Ascending aorta (tissue), 2 donors: ENCODE measurements around the gene FSTL5. TPM values are rescaled to one million over a fixed set of nuclear protein-coding genes. Genes with fewer than 3 reads are reported as not detected.

ENCODE experiments used
- DNase-seq, 2 donors: peaks; one replicate each; pipeline ENCODE4 v3.0.0-alpha.2; 2019; ENCODE audit warnings: low spot score in 2 of 2
- H3K27ac ChIP-seq, 2 donors: fragments of 200-600 bp; sonication (generic); one replicate each; pipeline ENCODE4 v1.5.1; 2016 to 2017; ENCODE audit warnings: mild to moderate bottlenecking in 1 of 2
- H3K27me3 ChIP-seq: fragments of 200-600 bp; sonication (generic); one replicate; pipeline ENCODE4 v1.5.1; 2017
- H3K36me3 ChIP-seq, 2 donors: fragments of 200-600 bp; sonication (generic); one replicate each; pipeline ENCODE4 v1.5.1; 2016
- H3K4me1 ChIP-seq, 2 donors: fragments of 200-600 bp; sonication (generic); one replicate each; pipeline ENCODE4 v1.5.1; 2016 to 2017; ENCODE audit warnings: mild to moderate bottlenecking in 1 of 2
- H3K4me3 ChIP-seq, 2 donors: fragments of 200-600 bp; sonication (generic); one replicate each; pipeline ENCODE4 v1.5.1; 2016 to 2017; ENCODE audit warnings: mild to moderate bottlenecking in 1 of 2
- H3K9me3 ChIP-seq, 2 donors: fragments of 200-600 bp; sonication (generic); one replicate each; pipeline ENCODE4 v1.5.1; 2016
- intact Hi-C: fragments of 100-400 bp; cut with DNase I; formaldehyde crosslinking; loops from one replicate; pipeline ENCODE4 v1.15.1; 2023
- total RNA-seq: library from RNA; depleted of rRNA; stranded (reverse); fragments of >200 nt; gene quantifications from one replicate; pipeline ENCODE4 v1.1.0, GENCODE V29; 2016
- TF ChIP-seq, protein P1 (sequence below), 3 experiments: fragments of 200-600 bp in 2 of 3; fragments of 450-650 bp in 1 of 3; sonication (generic) in 2 of 3; IDR thresholded peaks; one replicate each; pipeline ENCODE4 v1.5.1; 2016 to 2019; ENCODE audit warnings: antibody characterized with exemption in 3 of 3, mild to moderate bottlenecking in 1 of 3, moderate library complexity in 1 of 3

The FSTL5 gene
- total RNA-seq, 1 donor from 2014 or later = not detected

DNA sequence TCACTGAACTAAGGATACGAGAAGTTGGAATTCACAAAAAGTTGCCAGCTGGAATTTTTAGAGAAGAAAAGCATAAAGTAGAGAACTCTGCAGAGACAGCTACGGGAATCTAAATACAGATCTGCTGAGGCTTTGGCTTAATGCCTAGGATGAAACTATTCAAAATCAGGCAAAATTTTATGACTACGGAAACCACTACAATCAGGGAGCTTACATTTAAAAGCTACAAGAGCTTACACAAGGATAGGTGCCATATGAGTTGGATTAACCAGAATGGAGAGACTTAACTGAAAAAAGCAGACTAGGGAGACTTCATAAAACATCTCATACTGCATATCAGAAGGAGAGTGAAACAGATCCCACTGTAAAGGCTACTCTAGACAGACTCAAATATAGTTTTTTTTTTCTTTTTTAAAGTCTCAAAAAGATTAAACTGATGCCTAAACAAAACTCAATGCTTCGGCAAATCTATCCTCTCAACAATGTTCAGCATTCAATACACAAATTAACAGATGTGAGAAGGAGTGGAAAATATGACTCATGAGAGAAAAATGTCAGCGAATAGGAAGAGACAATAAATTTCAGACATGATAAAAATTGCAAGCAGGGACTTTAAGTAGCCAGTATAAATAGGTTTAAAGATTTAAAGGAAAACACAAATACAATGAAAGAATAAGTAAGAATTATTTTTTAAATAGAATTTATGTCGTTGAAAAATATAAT is 586.1 kb downstream of the FSTL5 start:
- no peak overlapping the region for H3K27ac ChIP-seq
- TF ChIP-seq, protein P1, sequence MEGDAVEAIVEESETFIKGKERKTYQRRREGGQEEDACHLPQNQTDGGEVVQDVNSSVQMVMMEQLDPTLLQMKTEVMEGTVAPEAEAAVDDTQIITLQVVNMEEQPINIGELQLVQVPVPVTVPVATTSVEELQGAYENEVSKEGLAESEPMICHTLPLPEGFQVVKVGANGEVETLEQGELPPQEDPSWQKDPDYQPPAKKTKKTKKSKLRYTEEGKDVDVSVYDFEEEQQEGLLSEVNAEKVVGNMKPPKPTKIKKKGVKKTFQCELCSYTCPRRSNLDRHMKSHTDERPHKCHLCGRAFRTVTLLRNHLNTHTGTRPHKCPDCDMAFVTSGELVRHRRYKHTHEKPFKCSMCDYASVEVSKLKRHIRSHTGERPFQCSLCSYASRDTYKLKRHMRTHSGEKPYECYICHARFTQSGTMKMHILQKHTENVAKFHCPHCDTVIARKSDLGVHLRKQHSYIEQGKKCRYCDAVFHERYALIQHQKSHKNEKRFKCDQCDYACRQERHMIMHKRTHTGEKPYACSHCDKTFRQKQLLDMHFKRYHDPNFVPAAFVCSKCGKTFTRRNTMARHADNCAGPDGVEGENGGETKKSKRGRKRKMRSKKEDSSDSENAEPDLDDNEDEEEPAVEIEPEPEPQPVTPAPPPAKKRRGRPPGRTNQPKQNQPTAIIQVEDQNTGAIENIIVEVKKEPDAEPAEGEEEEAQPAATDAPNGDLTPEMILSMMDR (IDR thresholded peaks at IDR 0.05) = no peak
- no peak for DNase-seq

DNA sequence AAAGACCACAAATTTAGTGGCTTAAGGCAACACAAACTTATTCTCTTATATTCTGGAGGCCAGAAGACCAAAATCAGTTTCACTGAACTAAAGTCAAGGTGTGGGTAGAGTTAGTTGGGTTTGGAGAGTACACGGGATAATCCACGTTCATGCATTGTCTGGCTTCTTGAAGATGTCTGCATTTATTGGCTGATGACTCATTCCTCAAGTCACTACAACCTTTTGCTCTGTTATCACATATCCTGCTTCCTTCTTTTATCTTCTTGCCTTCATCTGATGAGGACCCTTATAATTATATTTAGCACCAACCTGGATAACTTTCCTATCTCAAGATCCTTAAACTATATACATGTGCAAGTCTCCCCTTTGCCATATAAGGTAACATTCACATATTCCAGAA is 590.0 kb downstream of the FSTL5 start:
- TF ChIP-seq, protein P1 (IDR thresholded peaks at IDR 0.05) = no peak
- Histone ChIP-seq H3K27me3 (no peaks in the 10 kb centered on the region), H3K36me3 (no peaks in the 10 kb centered on the region), H3K9me3 (no peaks in the 10 kb centered on the region), H3K27ac (no peak overlapping the region), H3K4me1 (no peaks in the 10 kb centered on the region), H3K4me3 (no peak overlapping the region)
- no peak for DNase-seq
- intact Hi-C loops = no loop called here

More for the DNA sequence above, 586.1 kb downstream of the FSTL5 start:
- Histone ChIP-seq H3K27me3 (no peaks in the 10 kb centered on the region), H3K4me3 (no peak overlapping the region), H3K4me1 (no peaks in the 10 kb centered on the region), H3K36me3 (no peaks in the 10 kb centered on the region), H3K9me3 (no peaks in the 10 kb centered on the region)
- intact Hi-C loops = no loop called here

DNA sequence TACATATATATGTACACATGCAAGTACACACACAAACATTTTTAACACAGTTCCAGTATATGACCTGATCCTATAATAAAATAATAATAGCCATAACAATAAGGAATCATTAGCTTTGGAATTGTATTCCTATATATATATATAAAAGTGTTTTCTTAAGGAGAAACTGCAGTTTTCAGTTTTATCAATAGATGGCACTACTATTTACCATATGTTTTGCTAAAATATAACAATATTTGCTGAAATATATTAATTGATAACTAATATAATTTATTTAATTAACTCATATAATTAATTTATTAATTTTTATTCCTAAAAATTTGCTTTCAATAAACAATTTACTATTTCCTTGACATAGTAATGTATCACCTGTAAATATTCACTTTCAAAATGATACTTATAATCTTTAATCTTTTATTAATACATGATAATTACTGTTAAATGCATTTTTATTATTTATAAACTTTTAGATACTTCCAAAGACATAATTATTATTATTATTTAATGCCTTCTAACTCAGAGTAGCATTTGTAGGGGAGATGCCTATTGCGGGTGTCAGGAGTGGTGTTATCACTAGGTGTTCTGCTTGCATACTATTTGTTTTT is 599.5 kb downstream of the FSTL5 start:
- no peak for DNase-seq
- H3K27ac ChIP-seq = no peak overlapping the region
- no peaks in the 10 kb centered on the region for H3K9me3 ChIP-seq
- H3K4me3 ChIP-seq = no peak overlapping the region
- intact Hi-C loops = no loop called here
- no peaks in the 10 kb centered on the region for H3K27me3 ChIP-seq
- no peaks in the 10 kb centered on the region for H3K36me3 ChIP-seq
- H3K4me1 ChIP-seq = no peaks in the 10 kb centered on the region
- TF ChIP-seq, protein P1 (IDR thresholded peaks at IDR 0.05) = no peak

DNA sequence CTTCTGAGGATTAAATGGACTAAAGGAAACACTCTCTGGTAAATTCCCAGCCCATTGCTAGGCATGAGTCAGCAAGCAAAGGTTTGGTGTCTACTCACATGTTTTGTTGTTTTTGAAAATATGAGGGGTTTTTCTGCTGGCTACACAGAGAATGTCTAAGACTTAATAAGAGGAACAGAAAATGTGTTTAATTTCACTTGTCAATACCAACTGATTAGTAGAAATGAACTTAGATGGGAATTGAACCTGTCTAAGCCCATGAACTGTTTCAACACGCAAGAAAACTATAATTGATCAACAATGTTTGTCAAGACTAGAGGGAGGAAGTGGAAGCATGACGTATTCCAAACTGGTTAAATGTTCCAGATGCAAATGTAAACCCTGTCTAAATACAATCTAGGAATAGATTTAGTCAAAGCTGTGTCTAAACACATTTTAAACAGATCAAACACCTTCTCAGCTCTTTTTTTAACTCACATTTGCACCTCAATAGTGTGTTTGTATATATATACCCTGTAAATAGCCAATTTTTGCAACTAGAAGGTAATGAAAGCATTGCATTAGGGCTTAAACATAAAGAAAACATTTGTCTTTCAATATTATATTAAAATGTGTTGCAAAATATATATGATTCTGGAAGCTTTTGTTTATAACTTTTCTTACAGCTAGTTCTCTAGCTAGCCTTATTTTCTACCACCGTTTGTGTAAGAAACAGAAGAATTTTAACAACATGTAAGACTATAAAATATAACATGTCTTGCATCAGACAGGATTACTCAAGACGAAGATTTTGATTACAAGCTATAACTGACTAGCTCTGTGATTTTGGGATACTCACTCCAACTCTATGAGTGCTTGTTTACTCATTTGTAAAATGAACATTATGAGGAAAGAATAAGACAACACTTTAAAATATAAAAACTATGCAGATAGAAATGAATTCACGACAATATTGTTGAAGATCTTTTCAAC is 607.8 kb downstream of the FSTL5 start:
- no peaks in the 10 kb centered on the region for H3K27me3 ChIP-seq
- no peak overlapping the region for H3K27ac ChIP-seq
- no peak for DNase-seq
- TF ChIP-seq, protein P1 (IDR thresholded peaks at IDR 0.05) = no peak
- intact Hi-C loops = no loop called here
- H3K4me3 ChIP-seq = no peak overlapping the region
- no peaks in the 10 kb centered on the region for H3K36me3 ChIP-seq
- no peaks in the 10 kb centered on the region for H3K4me1 ChIP-seq
- H3K9me3 ChIP-seq = no peaks in the 10 kb centered on the region

DNA sequence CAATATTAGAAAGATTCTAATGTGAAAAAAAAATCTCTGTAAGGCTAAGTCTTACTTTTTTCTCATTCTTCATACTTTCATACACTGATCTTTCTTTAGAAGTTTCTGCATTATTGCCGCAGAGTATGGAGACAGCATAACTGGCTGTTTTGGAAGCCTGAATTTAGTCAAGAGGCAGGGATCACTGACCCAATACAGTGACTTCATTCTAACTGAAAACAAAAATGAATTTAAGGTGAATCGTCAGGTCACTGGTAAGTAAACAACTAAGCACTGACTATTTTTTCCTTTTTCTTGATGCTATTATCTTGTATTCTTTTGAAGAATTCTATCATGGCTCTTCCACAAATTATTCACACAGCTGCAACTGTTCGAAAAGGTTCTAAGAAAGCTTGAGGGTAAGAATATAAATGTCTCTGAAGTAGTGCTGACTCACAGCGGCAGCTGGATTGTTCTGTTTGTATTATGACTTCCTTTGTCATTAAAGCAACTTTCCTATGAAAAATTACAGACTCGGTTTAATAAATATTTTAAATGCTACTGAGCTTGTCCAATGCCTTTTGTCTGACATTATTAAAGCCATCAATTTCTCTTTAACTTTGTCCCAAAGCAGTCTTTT is 609.3 kb downstream of the FSTL5 start:
- intact Hi-C loops = no loop called here
- H3K36me3 ChIP-seq = no peaks in the 10 kb centered on the region

More for the DNA sequence above, 609.3 kb downstream of the FSTL5 start:
- no peaks in the 10 kb centered on the region for H3K9me3 ChIP-seq
- H3K27me3 ChIP-seq = no peaks in the 10 kb centered on the region
- DNase-seq = no peak
- no peaks in the 10 kb centered on the region for H3K4me1 ChIP-seq
- H3K4me3 ChIP-seq = no peak overlapping the region
- TF ChIP-seq, protein P1 (IDR thresholded peaks at IDR 0.05) = no peak
- no peak overlapping the region for H3K27ac ChIP-seq
